ACC112 (cell line): ENCODE data around the gene SHANK3.

Experiments
- H2AFZ ChIP-seq: fragments of 200-600 bp; sonication (generic); one replicate; pipeline ENCODE4 v1.6.0; 2017; ENCODE audit warnings: antibody characterized with exemption, low read length; ENCODE audit not compliant: unreplicated experiment
- H3K27ac ChIP-seq: fragments of 200-600 bp; sonication (generic); 2 replicates; pipeline ENCODE4 v1.5.1; 2014; ENCODE audit warnings: low read depth, mild to moderate bottlenecking, antibody characterized with exemption, low read length, moderate library complexity
- H3K27me3 ChIP-seq: fragments of 200-600 bp; sonication (generic); 2 replicates; pipeline ENCODE4 v1.6.1; 2014; ENCODE audit warnings: mild to moderate bottlenecking, antibody characterized with exemption, low read length, moderate library complexity, mixed read lengths; ENCODE audit not compliant: insufficient read depth
- H3K36me3 ChIP-seq: fragments of 200-600 bp; sonication (generic); 2 replicates; pipeline ENCODE4 v1.6.1; 2016; ENCODE audit warnings: mild to moderate bottlenecking, antibody characterized with exemption, low read length, moderate library complexity, mixed read lengths; ENCODE audit not compliant: insufficient read depth
- H3K4me1 ChIP-seq: fragments of 200-600 bp; sonication (generic); one replicate; pipeline ENCODE4 v1.6.1; 2016; ENCODE audit warnings: low read length, mixed read lengths; ENCODE audit not compliant: insufficient read depth, unreplicated experiment, control insufficient read depth
- H3K4me3 ChIP-seq: fragments of 200-600 bp; sonication (generic); 2 replicates; pipeline ENCODE4 v1.5.1; 2014; ENCODE audit warnings: mild to moderate bottlenecking, low read depth, low read length
- H3K79me2 ChIP-seq: fragments of 200-600 bp; sonication (generic); one replicate; pipeline ENCODE4 v1.6.0; 2016; ENCODE audit warnings: low read length; ENCODE audit not compliant: control insufficient read depth, unreplicated experiment, insufficient read depth

The SHANK3 gene

GRCh38 chr22:50678651-50679521 is 6.3 kb downstream of the SHANK3 start:
- Histone ChIP-seq H3K4me3 (no peak overlapping the region), H3K36me3 (no peaks in the 10 kb centered on the region), H3K27ac (no peak overlapping the region), H2AFZ (no peak overlapping the region), H3K79me2 (no peaks in the 10 kb centered on the region), H3K4me1 (no peaks in the 10 kb centered on the region), H3K27me3 (no peaks in the 10 kb centered on the region)

GRCh38 chr22:50683086-50683993 is 10.7 kb downstream of the SHANK3 start:
- H3K27ac ChIP-seq: no peak overlapping the region

GRCh38 chr22:50683994-50684371 is 11.4 kb downstream of the SHANK3 start:
- no peaks in the 10 kb centered on the region for H3K4me1 ChIP-seq
- no peak overlapping the region for H2AFZ ChIP-seq
- no peaks in the 10 kb centered on the region for H3K36me3 ChIP-seq
- H3K79me2 ChIP-seq: no peaks in the 10 kb centered on the region
- H3K4me3 ChIP-seq: no peak overlapping the region
- no peak overlapping the region for H3K27ac ChIP-seq
- H3K27me3 ChIP-seq: no peaks in the 10 kb centered on the region

More at GRCh38 chr22:50683086-50683993, 10.7 kb downstream of the SHANK3 start:
- Histone ChIP-seq H3K4me3 (no peak overlapping the region), H2AFZ (no peak overlapping the region), H3K36me3 (no peaks in the 10 kb centered on the region), H3K4me1 (no peaks in the 10 kb centered on the region), H3K27me3 (no peaks in the 10 kb centered on the region), H3K79me2 (no peaks in the 10 kb centered on the region)

- H3K27ac ChIP-seq: no peak overlapping the region
- no peaks in the 10 kb centered on the region for H3K4me1 ChIP-seq
- no peak overlapping the region for H3K4me3 ChIP-seq
- no peaks in the 10 kb centered on the region for H3K36me3 ChIP-seq
- no peaks in the 10 kb centered on the region for H3K79me2 ChIP-seq
- no peaks in the 10 kb centered on the region for H3K27me3 ChIP-seq
- H2AFZ ChIP-seq: no peak overlapping the region
Observed at GRCh38 chr22:50684501-50684900, 11.9 kb downstream of the SHANK3 start.

GRCh38 chr22:50684986-50685385 is 12.4 kb downstream of the SHANK3 start:
- no peak overlapping the region for H3K27ac ChIP-seq
- H2AFZ ChIP-seq: no peak overlapping the region
- H3K36me3 ChIP-seq: no peaks in the 10 kb centered on the region
- H3K79me2 ChIP-seq: no peaks in the 10 kb centered on the region
- no peaks in the 10 kb centered on the region for H3K27me3 ChIP-seq
- no peak overlapping the region for H3K4me3 ChIP-seq
- H3K4me1 ChIP-seq: no peaks in the 10 kb centered on the region

- no peaks in the 10 kb centered on the region for H3K79me2 ChIP-seq
- no peak overlapping the region for H3K27ac ChIP-seq
- H3K36me3 ChIP-seq: no peaks in the 10 kb centered on the region
- H3K27me3 ChIP-seq: no peaks in the 10 kb centered on the region
- H3K4me1 ChIP-seq: no peaks in the 10 kb centered on the region
- H2AFZ ChIP-seq: no peak overlapping the region
- no peak overlapping the region for H3K4me3 ChIP-seq
Observed at GRCh38 chr22:50686794-50687193, 14.2 kb downstream of the SHANK3 start.

- no peaks in the 10 kb centered on the region for H3K4me1 ChIP-seq
- H3K79me2 ChIP-seq: no peaks in the 10 kb centered on the region
- H3K4me3 ChIP-seq: no peak overlapping the region
- H2AFZ ChIP-seq: no peak overlapping the region
- H3K36me3 ChIP-seq: no peaks in the 10 kb centered on the region
- no peaks in the 10 kb centered on the region for H3K27me3 ChIP-seq
- H3K27ac ChIP-seq: no peak overlapping the region
Observed at GRCh38 chr22:50687829-50688228, 15.2 kb downstream of the SHANK3 start.

GRCh38 chr22:50688448-50688847 is 15.8 kb downstream of the SHANK3 start:
- Histone ChIP-seq H3K27ac (no peak overlapping the region), H3K36me3 (no peaks in the 10 kb centered on the region), H2AFZ (no peak overlapping the region), H3K4me3 (no peak overlapping the region), H3K79me2 (no peaks in the 10 kb centered on the region), H3K27me3 (no peaks in the 10 kb centered on the region), H3K4me1 (no peaks in the 10 kb centered on the region)

- Histone ChIP-seq H3K79me2 (no peaks in the 10 kb centered on the region), H3K27ac (no peak overlapping the region), H2AFZ (no peak overlapping the region), H3K36me3 (no peaks in the 10 kb centered on the region), H3K4me1 (no peaks in the 10 kb centered on the region), H3K27me3 (no peaks in the 10 kb centered on the region), H3K4me3 (no peak overlapping the region)
Observed at GRCh38 chr22:50691521-50691920, 18.9 kb downstream of the SHANK3 start.

GRCh38 chr22:50693462-50693861 is 20.8 kb downstream of the SHANK3 start:
- H3K27me3 ChIP-seq: no peaks in the 10 kb centered on the region
- no peaks in the 10 kb centered on the region for H3K79me2 ChIP-seq
- H3K4me1 ChIP-seq: no peaks in the 10 kb centered on the region
- H2AFZ ChIP-seq: no peak overlapping the region
- no peak overlapping the region for H3K27ac ChIP-seq
- no peak overlapping the region for H3K4me3 ChIP-seq
- no peaks in the 10 kb centered on the region for H3K36me3 ChIP-seq
